RWPE1 (cell line): ENCODE results near the gene HOXD10.

Source experiments
- CTCF ChIA-PET: fragments of 350-600 bp; sonication (Branson Sonifier 250); formaldehyde crosslinking; extraction: SDS; loops from one replicate; lab custom pipeline; 2021; lab: Yijun Ruan, JAX
- POLR2A ChIA-PET: fragments of 400-600 bp; formaldehyde crosslinking; extraction: SDS; loops from one replicate; lab custom pipeline; 2020; ENCODE audit warnings: antibody characterized with exemption; ENCODE audit not compliant: low non-redundant PET; lab: Yijun Ruan, JAX
- DNase-seq: peaks from one replicate; pipeline ENCODE4 v3.0.0; 2012; ENCODE audit warnings: low spot score
- H3K27ac ChIP-seq: fragments of 450-650 bp; 2 replicates; pipeline ENCODE4 v1.5.1; 2017
- CTCF ChIP-seq: fragments of 450-650 bp; conservative IDR thresholded peaks from 2 replicates; pipeline ENCODE4 v1.5.1; 2017; ENCODE audit warnings: low read depth, mild to moderate bottlenecking

The HOXD10 gene

GRCh38 chr2:176085861-176086771 lies 30.5 kb upstream of the HOXD10 start:
- peak; percentile 54 for TF ChIP-seq CTCF
- CTCF ChIA-PET: interaction anchor here (0.7 to 1.1 kb wide), 5 partner anchors 85 to 400 kb away, joined by 3 to 7 read pairs (median 3); no protein-coding TSS in a partner anchor
- no peak overlapping the region for H3K27ac ChIP-seq
- peak; percentile 21 for DNase-seq
- POLR2A ChIA-PET: no interaction called here

GRCh38 chr2:176087330-176088047 lies 29.1 kb upstream of the HOXD10 start:
- ChIA-PET POLR2A (no interaction called here), CTCF (interaction anchor here (0.5 to 2.0 kb wide), 10 partner anchors 10 to 1781 kb away, joined by 3 to 11 read pairs (median 3); no protein-coding TSS in a partner anchor)
- H3K27ac ChIP-seq: no peak overlapping the region
- no peak for TF ChIP-seq CTCF
- DNase-seq: no peak

- ChIA-PET POLR2A (no interaction called here), CTCF (interaction anchor here (0.5 to 2.0 kb wide), 17 partner anchors 9 to 1780 kb away, joined by 3 to 11 read pairs (median 3); partner anchors contain the start of gene HOXD11)
- H3K27ac ChIP-seq: no peak overlapping the region
- DNase-seq: peak; percentile 53
- peak; percentile 95 for TF ChIP-seq CTCF
Measured at GRCh38 chr2:176088048-176088936, 28.3 kb upstream of the HOXD10 start.

- no peak for DNase-seq
- POLR2A ChIA-PET: no interaction called here
- CTCF ChIA-PET: interaction anchor here (0.6 to 2.0 kb wide), 13 partner anchors 8 to 1051 kb away, joined by 3 to 11 read pairs (median 4); partner anchors contain the start of gene HOXD11
- H3K27ac ChIP-seq: no peak overlapping the region
- no peak for TF ChIP-seq CTCF
Measured at GRCh38 chr2:176088937-176089842, 27.4 kb upstream of the HOXD10 start.

- ChIA-PET POLR2A (no interaction called here), CTCF (interaction anchor here (0.6 to 0.7 kb wide), 2 partner anchors 10 to 247 kb away, joined by 3 read pairs; no protein-coding TSS in a partner anchor)
- no peak for DNase-seq
- H3K27ac ChIP-seq: no peak overlapping the region
- TF ChIP-seq CTCF: no peak
Measured at GRCh38 chr2:176089843-176090395, 26.7 kb upstream of the HOXD10 start.
